HL-60/S4 treated with phorbol 12-myristate 13-acetate at 8.2 ng/mL for 4 days and 3 days (cell line): Measurements from ENCODE around the gene RAB42.
"Not testable (repeated sequence)": the region's sequence is repeated elsewhere in the genome, so short reads cannot be mapped to it uniquely, and the experiment has no call there.

Experiments
- in situ Hi-C: fragments of 300-500 bp; cut with MboI; formaldehyde crosslinking; loops from 2 replicates; pipeline ENCODE4 v1.15.0; 2022; ENCODE audit warnings: low sequenced_read_pairs

RAB42 gene

GRCh38 chr1:28591708-28592320 lies at the start of gene RAB42:
Gene RAB42 (plus strand): TSS chr1:28592265. CDS start chr1:28592512, 247 bp downstream.
- in situ Hi-C loops = no loop called here

GRCh38 chr1:28545246-28545628 lies 46.8 kb upstream of the RAB42 start:
- in situ Hi-C loops = no loop called here

GRCh38 chr1:28548318-28548717 lies 43.7 kb upstream of the RAB42 start:
- in situ Hi-C loops = no loop called here

GRCh38 chr1:28551381-28551780 lies 40.7 kb upstream of the RAB42 start:
- in situ Hi-C loops = no loop called here

DNA sequence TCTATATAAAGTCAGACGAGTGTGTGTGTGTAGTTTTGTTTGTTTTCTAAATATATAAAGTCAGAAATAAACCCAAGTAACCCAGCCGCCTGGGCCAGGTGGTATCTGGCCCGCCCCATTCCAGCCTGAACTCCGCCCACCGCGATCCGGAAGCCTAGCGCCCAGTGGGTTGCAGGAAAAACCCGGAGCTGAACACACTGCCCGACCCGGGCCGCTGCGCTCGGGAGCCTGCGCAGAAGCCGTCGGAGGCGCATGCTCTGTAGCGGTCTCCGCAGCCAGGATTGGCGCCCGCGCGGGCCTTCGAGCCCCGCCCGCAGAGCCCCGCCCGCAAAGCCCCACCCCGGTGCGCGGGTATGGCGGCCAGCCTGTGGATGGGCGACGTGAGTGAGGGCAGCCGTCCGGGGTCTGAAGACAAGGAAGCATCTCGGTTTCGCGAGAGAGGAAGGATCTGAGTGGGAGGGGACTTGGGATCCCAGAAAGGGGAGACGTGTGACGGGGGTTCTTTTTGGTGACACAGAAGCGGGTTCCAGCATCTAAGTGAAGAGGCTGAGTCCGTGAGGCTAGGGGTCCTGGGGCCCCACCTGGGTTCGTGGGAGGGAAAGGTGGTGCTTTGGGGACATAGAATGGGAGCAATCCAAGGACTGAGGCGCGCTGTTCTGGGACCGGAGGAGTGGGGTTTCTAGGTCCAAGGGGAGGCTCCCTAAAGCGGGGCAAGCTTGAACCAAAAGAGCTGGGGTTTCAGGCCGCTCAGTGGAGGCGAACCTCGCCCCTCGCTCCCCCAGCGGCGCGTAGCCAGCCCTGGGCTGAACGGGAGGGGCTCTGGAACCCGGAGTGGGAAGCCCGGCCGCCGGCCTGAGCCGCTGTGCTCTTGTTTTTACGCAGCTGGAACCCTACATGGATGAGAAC lies 39.1 kb upstream of the RAB42 start, which contains the start of gene TRNAU1AP:
Gene TRNAU1AP, plus strand, starts transcription at position 328 of the 906 bp plus-strand sequence. Its CDS starts 26 bp downstream, at position 354.
- in situ Hi-C loops = no loop called here

- in situ Hi-C loops = no loop called here
Measured at GRCh38 chr1:28560886-28561285, 31.2 kb upstream of the RAB42 start.

GRCh38 chr1:28564310-28564709 lies 27.8 kb upstream of the RAB42 start:
- in situ Hi-C loops = no loop called here

GRCh38 chr1:28565040-28565439 lies 27.0 kb upstream of the RAB42 start:
- in situ Hi-C loops = no loop called here

DNA sequence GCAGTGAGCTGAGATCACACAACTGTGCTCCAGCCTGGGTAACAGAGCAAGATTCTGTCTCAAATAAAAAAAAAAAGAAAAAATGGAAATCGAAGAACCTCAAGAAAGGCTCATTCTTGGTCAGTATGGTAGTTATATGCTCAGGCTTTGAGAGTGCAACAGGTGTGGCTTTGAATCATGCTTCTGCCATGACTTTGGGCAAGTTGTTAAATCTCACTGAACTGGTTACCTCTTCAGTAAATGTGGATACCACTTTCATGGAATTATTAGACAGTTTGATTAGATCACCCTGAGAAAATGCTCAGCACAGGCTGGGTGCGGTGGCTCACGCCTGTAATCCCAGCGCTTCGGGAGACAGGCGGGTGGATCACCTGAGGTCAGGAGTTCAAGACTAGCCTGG lies 26.3 kb upstream of the RAB42 start:
- in situ Hi-C loops = no loop called here

GRCh38 chr1:28566931-28567330 lies 25.1 kb upstream of the RAB42 start:
- in situ Hi-C loops = no loop called here

DNA sequence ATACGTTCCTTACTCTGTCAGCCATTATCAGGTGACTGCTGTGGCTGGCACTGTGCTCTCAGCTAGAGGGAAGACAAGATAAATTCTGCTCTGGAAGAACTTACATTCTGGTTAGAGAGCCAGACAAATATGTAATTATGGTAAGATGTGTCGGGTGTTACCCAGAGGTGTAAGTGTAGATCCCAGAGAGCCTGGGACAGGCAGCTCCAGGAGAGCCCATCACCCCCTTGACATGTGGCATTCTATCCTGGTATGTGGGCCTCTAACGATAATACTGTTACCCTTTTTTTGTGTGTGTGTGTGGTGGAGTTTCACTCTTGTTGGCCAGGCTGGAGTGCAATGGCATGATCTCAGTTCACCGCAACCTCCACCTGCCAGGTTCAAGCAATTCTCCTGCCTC lies 20.2 kb upstream of the RAB42 start:
- in situ Hi-C loops = no loop called here

GRCh38 chr1:28572891-28573290 lies 19.2 kb upstream of the RAB42 start:
- in situ Hi-C loops = not testable (repeated sequence)

GRCh38 chr1:28573564-28573963 lies 18.5 kb upstream of the RAB42 start:
- in situ Hi-C loops = no loop called here

DNA sequence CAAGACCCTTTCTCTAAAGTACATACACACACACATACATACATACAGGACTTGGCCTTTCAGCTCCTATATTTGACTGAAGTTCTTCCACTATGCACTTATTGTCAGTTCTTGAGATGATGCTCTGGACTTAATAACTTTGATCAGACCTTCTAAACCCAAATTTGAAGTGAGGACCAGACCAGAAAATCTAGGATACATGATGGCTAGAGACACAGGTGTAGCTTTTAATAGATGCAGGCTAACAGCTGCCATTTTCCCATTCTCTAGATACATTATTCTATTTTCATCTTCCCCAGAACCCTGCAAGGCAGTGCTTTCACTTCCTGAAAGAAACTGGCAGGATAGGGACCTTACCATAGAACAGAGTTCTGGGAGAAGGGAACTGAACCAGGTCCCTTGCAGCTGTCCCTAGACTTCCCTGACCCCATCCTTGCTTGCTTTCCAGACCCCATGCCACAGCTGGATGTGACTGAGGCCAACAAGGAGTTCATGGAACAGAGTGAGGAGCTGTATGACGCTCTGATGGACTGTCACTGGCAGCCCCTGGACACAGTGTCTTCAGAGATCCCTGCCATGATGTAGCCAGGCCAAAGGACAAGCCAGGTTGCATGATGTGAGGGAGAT lies 14.9 kb upstream of the RAB42 start:
- in situ Hi-C loops = no loop called here

DNA sequence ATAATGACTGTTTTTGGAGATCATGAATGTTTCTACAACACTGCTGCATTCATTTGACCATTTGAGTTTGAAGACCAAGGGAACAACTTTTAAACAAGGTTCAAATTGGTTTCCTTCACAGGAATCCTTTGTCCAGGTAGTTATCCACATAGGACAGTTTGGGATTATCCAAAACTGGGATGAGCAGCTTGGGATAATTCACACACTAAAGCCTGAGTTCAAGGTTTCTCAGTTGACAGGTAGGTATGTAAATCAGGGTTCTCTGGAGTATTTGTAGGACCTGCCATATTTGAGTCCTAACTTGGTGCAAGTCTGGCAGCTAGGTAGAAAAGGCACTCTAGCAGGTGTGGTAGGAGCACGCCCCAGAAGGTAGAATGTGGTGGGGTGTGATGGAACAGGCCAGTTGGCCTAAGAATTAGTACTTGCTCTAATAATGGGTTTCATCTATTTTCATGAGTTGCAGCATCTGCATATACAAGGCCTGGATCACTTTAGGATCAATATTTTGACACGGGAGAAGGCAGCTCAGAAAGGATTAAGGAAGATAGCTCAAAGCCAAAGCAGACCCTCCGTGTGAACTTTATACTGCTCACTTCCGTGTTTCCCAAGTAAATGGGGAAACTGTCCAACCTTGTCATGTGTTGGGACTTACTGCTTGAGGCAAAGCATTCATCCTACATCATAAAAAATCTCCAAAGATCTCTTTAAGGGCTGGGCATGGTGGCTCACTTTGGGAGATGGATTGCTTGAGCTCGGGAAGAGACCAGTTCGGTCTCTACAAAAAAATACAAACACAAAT lies 14.1 kb upstream of the RAB42 start:
- in situ Hi-C loops = no loop called here

DNA sequence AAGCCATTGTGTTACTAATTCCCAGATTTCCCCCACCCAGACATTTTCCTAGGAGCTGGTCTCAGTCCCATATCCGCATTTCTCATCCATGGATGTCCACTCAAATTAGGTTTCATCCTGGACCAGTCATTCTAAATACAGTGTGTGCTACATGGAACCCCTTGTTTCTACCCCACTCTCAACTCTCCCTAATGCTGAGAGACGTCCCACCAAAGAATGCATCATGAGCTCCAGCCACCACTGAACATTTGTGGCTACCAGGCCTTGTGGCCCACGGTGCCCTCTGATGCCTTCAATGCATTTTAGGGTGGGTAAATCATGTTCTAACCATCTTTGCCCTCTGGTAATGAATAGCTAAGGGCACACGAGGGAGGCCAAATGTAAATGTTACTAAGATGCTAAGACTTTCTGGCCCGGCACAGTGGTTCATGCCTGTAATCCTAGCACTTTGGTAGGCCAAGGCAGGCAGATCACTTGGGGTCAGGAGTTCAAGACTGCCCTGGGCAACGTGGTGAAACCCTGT lies 13.3 kb upstream of the RAB42 start:
- in situ Hi-C loops = no loop called here

GRCh38 chr1:28579401-28579800 lies 12.7 kb upstream of the RAB42 start:
- in situ Hi-C loops = no loop called here

DNA sequence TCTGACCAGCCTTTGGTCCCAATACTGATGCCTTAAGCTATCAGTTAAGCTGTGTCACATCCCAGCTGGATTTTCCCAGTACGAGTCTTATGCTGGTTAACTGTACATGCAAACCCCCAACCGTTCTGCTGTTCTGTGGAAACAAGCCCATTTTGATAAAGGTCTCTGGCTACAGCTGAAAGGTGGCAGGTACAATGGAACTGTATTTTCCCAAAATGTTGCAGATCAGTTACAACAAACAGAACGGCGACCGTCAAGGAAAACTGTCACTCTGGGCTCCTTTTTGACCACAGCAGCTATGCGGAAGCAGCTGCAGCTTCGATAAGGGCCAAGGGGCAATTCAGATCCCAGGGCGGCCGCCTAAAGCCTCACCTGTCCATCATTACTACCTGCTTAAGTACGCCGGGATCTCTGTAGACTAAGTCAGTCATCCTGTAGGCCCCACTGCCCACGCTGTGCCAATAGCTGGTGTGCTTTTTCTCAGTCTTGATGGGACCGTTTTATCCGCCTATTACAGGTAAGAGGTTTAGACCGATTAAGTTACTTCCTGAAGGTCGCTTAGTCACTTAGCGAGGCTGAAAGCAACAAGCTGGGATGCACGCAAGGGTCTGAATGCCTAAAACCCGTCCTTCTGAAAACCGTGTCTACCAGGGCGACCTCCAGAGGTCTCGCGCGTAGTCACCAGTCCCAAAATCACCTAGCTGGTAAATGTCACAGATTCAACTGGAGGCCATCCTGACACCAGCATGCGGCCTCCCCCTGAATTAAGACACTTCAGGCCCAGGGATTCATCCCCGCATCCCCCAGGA lies 11.1 kb upstream of the RAB42 start:
- in situ Hi-C loops = no loop called here

DNA sequence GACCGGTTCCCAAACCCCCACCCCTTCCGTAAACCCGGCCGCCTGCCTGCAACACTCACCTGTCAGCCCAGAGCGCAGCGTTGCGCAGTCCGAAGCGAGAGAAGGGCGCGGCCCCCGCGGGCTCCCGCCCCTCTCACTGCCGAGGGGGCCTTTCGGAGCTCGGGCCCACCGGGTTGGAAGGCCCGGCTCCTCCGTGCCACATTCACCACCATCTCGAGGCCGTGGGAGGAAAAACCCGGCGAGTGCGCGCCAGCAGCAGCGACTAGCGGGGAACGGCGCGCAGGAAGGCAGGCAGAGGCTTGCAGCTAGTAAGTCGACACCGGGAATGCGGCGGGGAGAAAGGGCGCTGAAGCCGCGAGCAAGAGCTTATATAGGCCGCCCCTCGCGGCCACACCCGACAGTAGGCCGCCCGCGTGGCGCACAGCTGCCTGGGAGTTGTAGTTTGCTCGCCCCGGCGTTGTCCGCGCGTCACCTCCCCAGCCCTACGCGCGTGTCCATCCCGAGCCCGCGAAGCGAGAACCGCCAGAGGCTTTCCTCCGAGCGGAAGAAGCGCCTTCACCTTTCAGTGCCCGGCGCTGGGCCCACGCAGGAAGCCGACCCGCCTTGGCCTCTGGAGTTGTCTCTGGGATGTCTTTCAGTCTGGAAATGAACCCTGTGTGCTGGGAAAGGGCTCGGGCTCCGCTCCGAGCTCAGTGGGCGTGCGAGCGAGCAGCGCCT lies 10.4 kb upstream of the RAB42 start:
- in situ Hi-C loops = no loop called here
